B cell (primary cell): ENCODE data around the gene UBR3. TPM values are rescaled to one million over a fixed set of nuclear protein-coding genes. Genes with fewer than 3 reads are reported as not detected.

ENCODE experiments used
- ATAC-seq: fragments of 200-7000 bp; cut with Tn5 transposase; one replicate; pipeline ENCODE4 v1.10.0; 2021; ENCODE audit warnings: low read depth, mild to moderate bottlenecking, moderate number of reproducible peaks, moderate library complexity
- CTCF ChIA-PET: fragments of 350-600 bp; sonication (Branson Sonifier 250); formaldehyde crosslinking; loops from one replicate; lab custom pipeline; 2021; ENCODE audit warnings: antibody characterized with exemption, inconsistent platforms; lab: Charles Lee
- POLR2A ChIA-PET: fragments of 350-600 bp; sonication (Branson Sonifier 250); formaldehyde crosslinking; loops from one replicate; lab custom pipeline; 2021; ENCODE audit warnings: antibody characterized with exemption; lab: Charles Lee
- DNase-seq: peaks from one replicate; pipeline ENCODE4 v3.0.0; 2013
- H2AFZ ChIP-seq: 2 replicates; pipeline ENCODE4 v1.6.1; 2012; ENCODE audit warnings: mild to moderate bottlenecking, low read depth, low read length; ENCODE audit not compliant: insufficient read depth, poor library complexity, severe bottlenecking
- H3K27ac ChIP-seq, 2 donors: 1 replicate in 1 of 2; 2 replicates in 1 of 2; pipeline ENCODE4 v1.5.1; 2012 to 2013; ENCODE audit warnings: low read length in 2 of 2, mild to moderate bottlenecking in 2 of 2, moderate library complexity in 1 of 2
- H3K27me3 ChIP-seq, 4 experiments: fragments of 200-600 bp in 1 of 4; sonication (generic) in 1 of 4; replicated peaks in 1 of 4; 1 replicate in 2 of 4; 2 replicates in 2 of 4; pipeline versions ENCODE4 v1.6.1 to v1.7.0; 2013 to 2016; ENCODE audit warnings: low read length in 3 of 4, mild to moderate bottlenecking in 2 of 4, mixed read lengths in 1 of 4, moderate library complexity in 1 of 4; ENCODE audit not compliant: insufficient read depth in 4 of 4, control insufficient read depth in 3 of 4; ENCODE audit errors: control extremely low read depth in 1 of 4
- H3K36me3 ChIP-seq, 2 experiments: replicated peaks in 1 of 2; 1 replicate in 1 of 2; 2 replicates in 1 of 2; pipeline versions ENCODE4 v1.6.1 to v1.7.1; 2013; ENCODE audit warnings: low read length in 1 of 2; ENCODE audit not compliant: insufficient read depth in 2 of 2, control insufficient read depth in 1 of 2; ENCODE audit errors: control extremely low read depth in 1 of 2, extremely low read depth in 1 of 2
- H3K4me1 ChIP-seq, 2 donors: fragments of 200-600 bp in 1 of 2; sonication (generic) in 1 of 2; 1 replicate in 1 of 2; 2 replicates in 1 of 2; pipeline versions ENCODE4 v1.5.1 to v1.6.1; 2013 to 2017; ENCODE audit warnings: low read length in 2 of 2; ENCODE audit not compliant: control insufficient read depth in 2 of 2, insufficient read depth in 2 of 2
- H3K4me2 ChIP-seq: replicated peaks from 2 replicates; pipeline ENCODE3; 2012; ENCODE audit warnings: mild to moderate bottlenecking, low read depth, low read length; ENCODE audit not compliant: poor library complexity, severe bottlenecking
- H3K4me3 ChIP-seq, 5 experiments: fragments of 200-600 bp in 1 of 5; sonication (generic) in 1 of 5; 1 replicate in 3 of 5; 2 replicates in 2 of 5; pipeline versions ENCODE4 v1.5.1 to v1.7.0; 2011 to 2016; ENCODE audit warnings: low read length in 4 of 5, mild to moderate bottlenecking in 4 of 5, low read depth in 2 of 5, control low read depth in 1 of 5, moderate library complexity in 1 of 5; ENCODE audit not compliant: insufficient read depth in 1 of 5; ENCODE audit errors: control extremely low read depth in 1 of 5, extremely low read depth in 1 of 5
- H3K79me2 ChIP-seq: fragments of 200-600 bp; sonication (generic); one replicate; pipeline ENCODE4 v1.6.0; 2016; ENCODE audit warnings: low read length; ENCODE audit not compliant: control insufficient read depth, insufficient read depth
- H3K9ac ChIP-seq: fragments of 200-600 bp; sonication (generic); 2 replicates; pipeline ENCODE4 v1.6.1; 2017; ENCODE audit warnings: mild to moderate bottlenecking, low read length, moderate library complexity
- H3K9me3 ChIP-seq, 3 donors: one replicate each; pipeline versions ENCODE4 v1.6.1 to v1.7.1; 2013; ENCODE audit warnings: low read length in 2 of 3; ENCODE audit not compliant: control insufficient read depth in 2 of 3, insufficient read depth in 1 of 3; ENCODE audit errors: control extremely low read depth in 1 of 3
- H4K20me1 ChIP-seq: 2 replicates; pipeline ENCODE4 v1.6.0; 2012; ENCODE audit warnings: mild to moderate bottlenecking, low read length; ENCODE audit not compliant: insufficient read depth, control insufficient read depth, poor library complexity, severe bottlenecking
- H3K27ac Mint-ChIP-seq: one replicate; pipeline ENCODE4 v1.8.0; 2021; ENCODE audit warnings: mixed read lengths
- H3K27me3 Mint-ChIP-seq: one replicate; pipeline ENCODE4 v1.8.0; 2021; ENCODE audit warnings: mixed read lengths
- H3K4me1 Mint-ChIP-seq: one replicate; pipeline ENCODE4 v1.8.0; 2021; ENCODE audit warnings: mixed read lengths
- H3K4me3 Mint-ChIP-seq: one replicate; pipeline ENCODE4 v1.8.0; 2021; ENCODE audit warnings: mixed read lengths
- H3K9me3 Mint-ChIP-seq: one replicate; pipeline ENCODE4 v1.8.0; 2022; ENCODE audit warnings: mixed read lengths; ENCODE audit not compliant: insufficient read depth
- CTCF ChIP-seq: fragments of 200-600 bp; IDR thresholded peaks from one replicate; pipeline ENCODE4 v1.8.0; 2022; ENCODE audit warnings: antibody characterized with exemption, mild to moderate bottlenecking
- EZH2 ChIP-seq: IDR thresholded peaks from 2 replicates; pipeline ENCODE4 v1.6.1; 2012; ENCODE audit warnings: borderline replicate concordance, low read depth, mild to moderate bottlenecking, moderate library complexity, low read length; ENCODE audit not compliant: insufficient read depth, poor library complexity, severe bottlenecking
- WGBS: methylation state at CpG from one replicate; pipeline ENCODE4 v1.1.5; 2013; ENCODE audit warnings: missing lambda C conversion rate; ENCODE audit not compliant: insufficient coverage; 5-methylcytosine and 5-hydroxymethylcytosine counted together
- intact Hi-C: fragments of 100-400 bp; cut with micrococcal nuclease; formaldehyde crosslinking; loops from one replicate; pipeline ENCODE4 v1.10.0; 2022
- polyA plus RNA-seq: library from polyadenylated mRNA; depleted of rRNA; stranded (reverse); fragments of >200 nt; gene quantifications from 2 replicates; pipeline ENCODE4 v1.2.3, GENCODE V29; 2012
- total RNA-seq, 2 donors: library from RNA; stranded (reverse); fragments of 120-200 nt in 1 of 2; gene quantifications; 1 replicate in 1 of 2; 2 replicates in 1 of 2; pipeline versions ENCODE4 v1.2.3 to v1.2.4, GENCODE V29; 2013 to 2022

Gene UBR3
- total and polyA plus RNA-seq, 2 donors (not counting 1 experiment from before 2014, with no cell fraction given) = 5.9 to 58.1 TPM

- Histone ChIP-seq H4K20me1 (no peaks in the 10 kb centered on the region), H3K4me2 (no peak overlapping the region), H3K4me1 (no peaks in the 10 kb centered on the region), H3K9me3 (no peaks in the 10 kb centered on the region), H3K27ac (no peak overlapping the region), H3K27me3 (no peaks in the 10 kb centered on the region), H2AFZ (no peak overlapping the region), H3K4me3 (no peak overlapping the region), H3K36me3 (peaks cover 0 to 22% of the 10 kb centered on the region in 2 experiments), H3K79me2 (no peaks in the 10 kb centered on the region), H3K9ac (no peak overlapping the region)
- H3K4me1 Mint-ChIP-seq = no peaks in the 10 kb centered on the region
- H3K27me3 Mint-ChIP-seq = no peaks in the 10 kb centered on the region
- intact Hi-C loops = no loop called here
- no peak for DNase-seq
- POLR2A ChIA-PET = no interaction called here
- no peaks in the 10 kb centered on the region for H3K9me3 Mint-ChIP-seq
- WGBS = no CpG with 5 or more reads among the region's 1 CpG
- ATAC-seq = no peak
- CTCF ChIA-PET = interaction anchor here (1.0 kb wide), 1 partner anchor 9 kb away, joined by 4 read pairs; no protein-coding TSS in a partner anchor
- no peak for TF ChIP-seq CTCF
- no peak for TF ChIP-seq EZH2
- no peak overlapping the region for H3K27ac Mint-ChIP-seq
- no peak overlapping the region for H3K4me3 Mint-ChIP-seq
Observed at GRCh38 chr2:169946546-169946945, 119.3 kb downstream of the UBR3 start.

- no peaks in the 10 kb centered on the region for H3K27me3 Mint-ChIP-seq
Observed at GRCh38 chr2:169955940-169956339, 128.7 kb downstream of the UBR3 start.

More at GRCh38 chr2:169955940-169956339, 128.7 kb downstream of the UBR3 start:
- H3K27me3 ChIP-seq = no peaks in the 10 kb centered on the region
- H3K36me3 ChIP-seq = peaks cover 7 to 28% of the 10 kb centered on the region in 2 experiments
- intact Hi-C loops = no loop called here
- no peaks in the 10 kb centered on the region for H3K4me1 ChIP-seq
- no peak overlapping the region for H3K4me3 Mint-ChIP-seq
- no peak overlapping the region for H3K9ac ChIP-seq
- no peak overlapping the region for H3K27ac ChIP-seq
- H3K4me2 ChIP-seq = no peak overlapping the region
- H3K4me3 ChIP-seq = no peak overlapping the region
- POLR2A ChIA-PET = no interaction called here
- H3K79me2 ChIP-seq = no peaks in the 10 kb centered on the region
- no peaks in the 10 kb centered on the region for H4K20me1 ChIP-seq
- H3K9me3 ChIP-seq = peaks cover 0 to 3% (median 2%) of the 10 kb centered on the region in 3 donors
- ATAC-seq (no peak), DNase-seq (no peak)
- no peak overlapping the region for H2AFZ ChIP-seq
- no peak for TF ChIP-seq EZH2
- TF ChIP-seq CTCF = no peak
- H3K9me3 Mint-ChIP-seq = no peaks in the 10 kb centered on the region
- CTCF ChIA-PET = interaction anchor here (1.0 kb wide), 1 partner anchor 9 kb away, joined by 4 read pairs; no protein-coding TSS in a partner anchor
- H3K27ac Mint-ChIP-seq = no peak overlapping the region
- H3K4me1 Mint-ChIP-seq = no peaks in the 10 kb centered on the region
